ENCODE results near the gene MTO1.
"Not testable (repeated sequence)": the region's sequence is repeated elsewhere in the genome, so short reads cannot be mapped to it uniquely, and the experiment has no call there.

MTO1 gene

DNA sequence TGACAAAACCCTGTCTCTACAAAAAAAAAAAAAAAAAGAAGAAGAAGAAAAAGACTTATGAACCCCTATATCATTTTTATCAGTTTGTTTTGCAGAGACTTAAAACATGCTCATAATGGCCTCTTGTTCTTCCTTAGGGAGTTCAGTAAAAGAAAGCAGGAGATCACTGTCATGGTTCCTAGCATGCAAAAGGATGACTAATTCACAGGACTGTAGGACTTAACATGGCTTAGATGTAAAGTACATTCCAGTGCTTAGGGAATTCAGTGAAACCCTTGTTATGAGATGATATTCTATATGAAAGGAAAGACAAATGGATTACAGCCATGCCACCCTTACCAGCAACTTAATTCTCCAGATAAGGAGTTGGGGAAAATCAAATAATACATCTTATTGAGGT, 29.8 kb downstream of the MTO1 start:
- TF ChIP-seq, protein P1, sequence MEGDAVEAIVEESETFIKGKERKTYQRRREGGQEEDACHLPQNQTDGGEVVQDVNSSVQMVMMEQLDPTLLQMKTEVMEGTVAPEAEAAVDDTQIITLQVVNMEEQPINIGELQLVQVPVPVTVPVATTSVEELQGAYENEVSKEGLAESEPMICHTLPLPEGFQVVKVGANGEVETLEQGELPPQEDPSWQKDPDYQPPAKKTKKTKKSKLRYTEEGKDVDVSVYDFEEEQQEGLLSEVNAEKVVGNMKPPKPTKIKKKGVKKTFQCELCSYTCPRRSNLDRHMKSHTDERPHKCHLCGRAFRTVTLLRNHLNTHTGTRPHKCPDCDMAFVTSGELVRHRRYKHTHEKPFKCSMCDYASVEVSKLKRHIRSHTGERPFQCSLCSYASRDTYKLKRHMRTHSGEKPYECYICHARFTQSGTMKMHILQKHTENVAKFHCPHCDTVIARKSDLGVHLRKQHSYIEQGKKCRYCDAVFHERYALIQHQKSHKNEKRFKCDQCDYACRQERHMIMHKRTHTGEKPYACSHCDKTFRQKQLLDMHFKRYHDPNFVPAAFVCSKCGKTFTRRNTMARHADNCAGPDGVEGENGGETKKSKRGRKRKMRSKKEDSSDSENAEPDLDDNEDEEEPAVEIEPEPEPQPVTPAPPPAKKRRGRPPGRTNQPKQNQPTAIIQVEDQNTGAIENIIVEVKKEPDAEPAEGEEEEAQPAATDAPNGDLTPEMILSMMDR (IDR thresholded peaks at IDR 0.05; ENCODE audit: unreplicated experiment in 3 of 3), result no peak
- Mint-ChIP-seq H3K27me3 (ENCODE audit: low read depth) (no peaks in the 10 kb centered on the region), H3K27ac (no peak overlapping the region), H3K4me3 (no peak overlapping the region), H3K4me1 (no peaks in the 10 kb centered on the region), H3K9me3 (peaks cover 12% of the 10 kb centered on the region), H3K36me3 (ENCODE audit: low read depth) (peaks cover 65% of the 10 kb centered on the region)

DNA sequence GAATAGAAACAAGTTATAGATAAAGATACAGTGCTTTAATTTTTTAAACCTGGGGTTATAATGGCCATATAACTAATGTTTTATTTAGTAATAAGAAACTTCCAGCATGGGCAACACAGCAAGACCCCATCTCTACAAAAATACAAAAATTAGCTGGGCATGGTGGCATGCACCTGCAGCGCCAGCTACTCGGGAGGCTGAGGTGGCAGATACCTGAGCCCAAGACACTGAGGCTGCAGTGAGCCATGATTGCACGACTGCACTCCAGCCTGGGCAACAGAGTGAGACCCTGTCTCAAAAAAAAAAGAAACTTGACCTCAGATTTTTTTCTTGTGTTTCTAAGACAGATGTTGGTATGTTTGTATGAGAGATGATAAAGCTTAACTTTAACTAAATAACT, 36.4 kb downstream of the MTO1 start:
- no peak overlapping the region for H3K27ac Mint-ChIP-seq
- no peaks in the 10 kb centered on the region for H3K27me3 Mint-ChIP-seq (ENCODE audit: low read depth)
- peaks cover 44% of the 10 kb centered on the region for H3K36me3 Mint-ChIP-seq (ENCODE audit: low read depth)
- H3K9me3 Mint-ChIP-seq, result no peaks in the 10 kb centered on the region
- TF ChIP-seq, protein P1 (IDR thresholded peaks at IDR 0.05; ENCODE audit: unreplicated experiment in 3 of 3), result no peak
- no peaks in the 10 kb centered on the region for H3K4me1 Mint-ChIP-seq
- no peak overlapping the region for H3K4me3 Mint-ChIP-seq

DNA sequence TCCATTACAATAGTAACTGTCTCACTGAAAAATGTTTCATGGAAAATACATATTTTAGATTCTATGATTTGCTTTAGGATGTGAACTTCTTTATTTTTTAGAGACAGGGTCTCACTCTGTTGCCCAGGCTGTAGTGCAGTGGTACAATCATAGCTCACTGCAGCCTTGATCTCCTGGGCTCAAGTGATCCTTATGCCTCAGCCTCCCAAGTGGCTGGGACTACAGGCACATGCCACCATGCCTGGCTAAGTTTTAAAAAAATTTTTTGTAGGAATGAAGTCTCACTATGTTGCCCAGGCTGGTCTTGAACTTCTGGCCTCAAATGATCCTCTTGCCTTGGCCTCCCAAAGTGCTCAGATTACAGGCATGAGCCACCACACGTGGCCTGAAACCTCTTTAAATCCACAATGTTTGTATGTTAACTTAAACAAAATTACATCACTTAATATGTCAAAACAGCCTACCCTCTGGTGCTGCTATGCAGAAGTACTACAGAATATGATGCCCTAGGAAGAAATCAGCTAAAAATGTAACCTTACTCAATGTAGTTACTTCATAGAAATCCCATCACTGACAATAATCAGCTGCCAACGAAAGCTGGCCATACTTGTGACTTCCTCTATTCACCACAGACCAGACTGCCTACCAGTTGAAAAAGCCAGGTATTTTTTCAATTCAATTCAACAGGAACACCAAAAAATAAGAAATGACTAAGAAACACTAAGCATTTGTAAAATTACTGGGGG, 41.7 kb downstream of the MTO1 start:
- Mint-ChIP-seq H3K4me3 (no peak overlapping the region), H3K36me3 (ENCODE audit: low read depth) (peaks cover 37% of the 10 kb centered on the region), H3K9me3 (no peaks in the 10 kb centered on the region), H3K4me1 (no peaks in the 10 kb centered on the region), H3K27ac (no peak overlapping the region), H3K27me3 (ENCODE audit: low read depth) (no peaks in the 10 kb centered on the region)
- TF ChIP-seq, protein P1 (IDR thresholded peaks at IDR 0.05; ENCODE audit: unreplicated experiment in 3 of 3), result no peak

- no peak overlapping the region for H3K27ac Mint-ChIP-seq
- peaks cover 31% of the 10 kb centered on the region for H3K36me3 Mint-ChIP-seq (ENCODE audit: low read depth)
- H3K27me3 Mint-ChIP-seq (ENCODE audit: low read depth), result no peaks in the 10 kb centered on the region
- TF ChIP-seq, protein P1 (IDR thresholded peaks at IDR 0.05; ENCODE audit: unreplicated experiment in 3 of 3), result no peak
- no peak overlapping the region for H3K4me3 Mint-ChIP-seq
- H3K4me1 Mint-ChIP-seq, result no peaks in the 10 kb centered on the region
- H3K9me3 Mint-ChIP-seq, result no peaks in the 10 kb centered on the region
These were observed 42.6 kb downstream of the MTO1 start for GRCh38 chr6:73504160-73504559.

DNA sequence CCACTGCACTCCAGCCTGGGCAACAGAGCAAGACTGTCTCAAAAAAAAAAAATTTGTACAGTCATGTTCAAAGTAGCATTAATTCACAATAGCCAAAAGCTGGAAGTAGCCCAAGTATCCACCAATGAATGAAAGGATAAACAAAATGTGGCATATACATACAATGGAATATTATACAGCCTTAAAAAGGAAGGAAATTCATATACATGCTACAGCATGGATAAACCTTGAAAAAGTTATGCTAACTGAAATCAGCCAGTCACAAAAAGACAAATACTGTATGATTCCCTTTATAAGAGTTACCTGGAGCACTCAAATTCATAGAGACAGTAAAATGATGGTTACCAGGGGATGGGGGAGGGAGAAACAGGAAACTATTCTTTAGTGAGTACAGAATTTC, 43.6 kb downstream of the MTO1 start:
- no peaks in the 10 kb centered on the region for H3K4me1 Mint-ChIP-seq
- H3K9me3 Mint-ChIP-seq, result no peaks in the 10 kb centered on the region
- H3K4me3 Mint-ChIP-seq, result no peak overlapping the region
- H3K27me3 Mint-ChIP-seq (ENCODE audit: low read depth), result no peaks in the 10 kb centered on the region
- TF ChIP-seq, protein P1 (IDR thresholded peaks at IDR 0.05; ENCODE audit: unreplicated experiment in 3 of 3), result no peak
- peaks cover 28% of the 10 kb centered on the region for H3K36me3 Mint-ChIP-seq (ENCODE audit: low read depth)
- H3K27ac Mint-ChIP-seq, result no peak overlapping the region

GRCh38 chr6:73505705-73506104, 44.2 kb downstream of the MTO1 start:
- H3K27ac Mint-ChIP-seq; H3K4me1 Mint-ChIP-seq; H3K9me3 Mint-ChIP-seq; H3K27me3 Mint-ChIP-seq (ENCODE audit: low read depth); H3K4me3 Mint-ChIP-seq: not testable (repeated sequence)
- H3K36me3 Mint-ChIP-seq (ENCODE audit: low read depth), result peaks cover 25% of the 10 kb centered on the region

Data from nephron (organoid).